Heart right ventricle (tissue), 16 donors: Measurements from ENCODE around the gene OR51G1. TPM values are rescaled to one million over a fixed set of nuclear protein-coding genes. Genes with fewer than 3 reads are reported as not detected.

ENCODE experiments used
- ATAC-seq, 8 donors: fragments of 200-7000 bp; cut with Tn5 transposase; one replicate each; pipeline ENCODE4 v1.9.1; 2020; ENCODE audit warnings: mild to moderate bottlenecking in 8 of 8, moderate library complexity in 8 of 8, moderate number of reproducible peaks in 1 of 8
- DNase-seq, 2 donors: peaks; one replicate each; pipeline ENCODE4 v3.0.0-alpha.2; 2020
- H3K27ac ChIP-seq, 10 donors: fragments of 200-600 bp; sonication (generic) in 2 of 10; one replicate each; pipeline versions ENCODE4 v1.5.0 to v1.8.0; 2020 to 2022; ENCODE audit warnings: mild to moderate bottlenecking in 3 of 10
- H3K27me3 ChIP-seq, 7 donors: fragments of 200-600 bp; one replicate each; pipeline ENCODE4 v1.8.0; 2021 to 2022; ENCODE audit warnings: mild to moderate bottlenecking in 2 of 7
- H3K36me3 ChIP-seq, 9 donors: fragments of 200-600 bp; sonication (generic) in 1 of 9; one replicate each; pipeline versions ENCODE4 v1.5.0 to v1.8.0; 2020 to 2022; ENCODE audit warnings: mild to moderate bottlenecking in 2 of 9
- H3K4me1 ChIP-seq, 9 donors: fragments of 200-600 bp; sonication (generic) in 1 of 9; one replicate each; pipeline versions ENCODE4 v1.5.0 to v1.8.0; 2020 to 2022; ENCODE audit warnings: mild to moderate bottlenecking in 4 of 9
- H3K4me3 ChIP-seq, 10 donors: fragments of 200-600 bp; sonication (generic) in 2 of 10; one replicate each; pipeline versions ENCODE4 v1.5.0 to v1.8.0; 2020 to 2022; ENCODE audit warnings: mild to moderate bottlenecking in 7 of 10, moderate library complexity in 2 of 10
- H3K9me3 ChIP-seq, 11 donors: fragments of 200-600 bp in 10 of 11; sonication (generic) in 2 of 11; one replicate each; pipeline versions ENCODE4 v1.5.0 to v1.8.0; 2013 to 2022; ENCODE audit warnings: mild to moderate bottlenecking in 2 of 11, control low read depth in 1 of 11, moderate library complexity in 1 of 11
- WGBS, 2 donors: extraction: QIAGEN DNeasy Blood & Tissue Kit; methylation state at CpG; one replicate each; pipeline ENCODE4 v1.1.7; 2013; ENCODE audit warnings: inconsistent platforms in 1 of 2; 5-methylcytosine and 5-hydroxymethylcytosine counted together
- intact Hi-C, 10 donors: fragments of 100-400 bp; cut with DNase I; formaldehyde crosslinking; loops; one replicate each; pipeline versions ENCODE4 v1.11.1 to v1.14.2; 2022
- polyA plus RNA-seq, 2 donors: library from polyadenylated mRNA; stranded (reverse); fragments of 200-250 nt; gene quantifications; one replicate each; pipeline ENCODE4 v1.2.3, GENCODE V29; 2013
- total RNA-seq, 10 donors: library from RNA; stranded (reverse); fragmentation: NEBNext Ultra II Directional in 3 of 10; extraction: Animal tissue kit (Norgen Biotek cat#: 25700) in 3 of 10; gene quantifications; one replicate each; pipeline versions ENCODE4 v1.2.1 to v1.2.4, GENCODE V29; 2021 to 2023
- TF ChIP-seq, protein P1 (sequence below), 9 donors: fragments of 200-600 bp; sonication (generic) in 2 of 9; IDR thresholded peaks; one replicate each; pipeline versions ENCODE4 v1.5.0 to v1.8.0; 2021 to 2022; ENCODE audit warnings: antibody characterized with exemption in 9 of 9, mild to moderate bottlenecking in 5 of 9, moderate library complexity in 1 of 9
- donor health status: Arrhythmogenic right ventricular cardiomyopathy.
- donor health status: ischemic (EF 13 %, LVEDD 7.1; RV severe dilation, severe dysfunction).
- donor health status: healthy with polysubstance abuse.
- donor health status: DM: no; HTN: yes; CAD: no.
- donor health status: DM: no; HTN: no; CAD: no.
- donor health status: ischemic (EF 25% LVEDD 6.9; RV normal size, moderate dysfunction).
- donor health status: ischemic (EF 25% LVEDD 5.7; RV mildly dilated, moderate dysfunction).
- donor health status: healthy.
- donor health status: DM: yes; HTN: yes; CAD: no.
- donor health status: Ischemic cardiomyopathy.
- donor health status: ischemic (EF 35%, LVEDD 5.7; RV mildly dilated, moderate dysfunction).
- donor health status: nonischemic (EF 11% LVEDD 7.7; RV severe dilation, severe dysfunction).
- donor health status: DM: yes; HTN: yes; CAD: no.
- donor health status: PGD.
- donor health status: ischemic (EF 29% LVEDD 5.4; RV normal size, mild dysfunction).
- donor health status: nonischemic (EF 23%, LVEDD 6.1; RV moderate dilation, normal function).

Gene OR51G1
- total and polyA plus RNA-seq, 12 donors: not detected

DNA sequence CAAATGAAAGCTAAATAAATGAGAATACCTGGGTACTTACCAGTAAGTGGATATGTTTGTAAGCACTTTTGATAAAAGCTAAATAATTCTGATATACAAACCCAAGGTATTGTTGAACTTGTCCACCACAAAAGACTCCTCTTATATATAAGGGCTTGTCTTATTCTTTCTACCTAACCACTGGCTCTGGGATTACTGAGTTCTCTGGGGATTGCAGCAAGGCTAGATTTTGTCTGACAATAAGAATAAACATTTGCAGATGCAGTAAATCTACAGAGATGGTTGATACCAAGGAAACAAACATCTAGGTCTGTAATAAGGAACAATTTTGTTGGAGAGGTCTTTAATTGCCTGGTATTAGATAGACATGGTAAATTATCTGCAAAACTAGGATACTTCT is 23.4 kb upstream of the OR51G1 start, which contains the start of gene OR51A4:
Gene OR51A4 (minus strand): TSS at position 101 of the 400 bp plus-strand sequence. CDS start 505 bp downstream, outside the sequence.
- TF ChIP-seq, protein P1, sequence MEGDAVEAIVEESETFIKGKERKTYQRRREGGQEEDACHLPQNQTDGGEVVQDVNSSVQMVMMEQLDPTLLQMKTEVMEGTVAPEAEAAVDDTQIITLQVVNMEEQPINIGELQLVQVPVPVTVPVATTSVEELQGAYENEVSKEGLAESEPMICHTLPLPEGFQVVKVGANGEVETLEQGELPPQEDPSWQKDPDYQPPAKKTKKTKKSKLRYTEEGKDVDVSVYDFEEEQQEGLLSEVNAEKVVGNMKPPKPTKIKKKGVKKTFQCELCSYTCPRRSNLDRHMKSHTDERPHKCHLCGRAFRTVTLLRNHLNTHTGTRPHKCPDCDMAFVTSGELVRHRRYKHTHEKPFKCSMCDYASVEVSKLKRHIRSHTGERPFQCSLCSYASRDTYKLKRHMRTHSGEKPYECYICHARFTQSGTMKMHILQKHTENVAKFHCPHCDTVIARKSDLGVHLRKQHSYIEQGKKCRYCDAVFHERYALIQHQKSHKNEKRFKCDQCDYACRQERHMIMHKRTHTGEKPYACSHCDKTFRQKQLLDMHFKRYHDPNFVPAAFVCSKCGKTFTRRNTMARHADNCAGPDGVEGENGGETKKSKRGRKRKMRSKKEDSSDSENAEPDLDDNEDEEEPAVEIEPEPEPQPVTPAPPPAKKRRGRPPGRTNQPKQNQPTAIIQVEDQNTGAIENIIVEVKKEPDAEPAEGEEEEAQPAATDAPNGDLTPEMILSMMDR (IDR thresholded peaks at IDR 0.05): no peak
- no peak within 1 kb of the TSS for H3K4me3 ChIP-seq
- no peaks in the 10 kb centered on the region for H3K36me3 ChIP-seq
- no peak for ATAC-seq
- no peaks in the 10 kb centered on the region for H3K9me3 ChIP-seq
- no peak within 1 kb of the TSS for H3K27ac ChIP-seq
- no peaks in the 10 kb centered on the region for H3K27me3 ChIP-seq
- intact Hi-C loops: no loop called here
- no peaks in the 10 kb centered on the region for H3K4me1 ChIP-seq
- no peak for DNase-seq

DNA sequence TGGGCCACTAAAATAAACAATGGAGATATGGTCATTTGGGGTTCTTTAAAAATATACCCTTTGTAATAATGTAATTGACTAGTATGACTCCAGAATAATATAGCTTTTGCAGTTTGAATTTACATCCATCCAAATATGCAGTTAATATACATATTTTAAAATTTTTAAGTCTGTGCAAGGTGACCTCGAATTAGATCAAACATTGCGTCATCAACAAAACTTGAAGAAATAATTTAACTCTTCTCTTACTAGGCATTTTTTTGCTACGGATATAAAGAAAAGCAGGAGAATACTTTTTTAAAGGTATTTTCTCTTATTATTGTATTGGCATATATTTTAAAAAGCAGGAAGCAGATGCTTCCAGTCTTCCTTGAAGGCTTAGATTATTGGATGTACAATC is 12.6 kb upstream of the OR51G1 start:
- peaks cover 0 to 3% (median 0%) of the 10 kb centered on the region in 7 donors for H3K27me3 ChIP-seq
- no peaks in the 10 kb centered on the region for H3K36me3 ChIP-seq
- no peak overlapping the region for H3K27ac ChIP-seq
- no peak overlapping the region for H3K4me3 ChIP-seq
- TF ChIP-seq, protein P1 (IDR thresholded peaks at IDR 0.05): no peak
- 78 to 83% methylated on average over 3 of the region's 3 CpGs for WGBS, 2 donors
- DNase-seq: no peak
- intact Hi-C loops: no loop called here
- H3K9me3 ChIP-seq: peaks cover 0 to 4% (median 0%) of the 10 kb centered on the region in 11 donors
- no peaks in the 10 kb centered on the region for H3K4me1 ChIP-seq
- ATAC-seq: no peak

DNA sequence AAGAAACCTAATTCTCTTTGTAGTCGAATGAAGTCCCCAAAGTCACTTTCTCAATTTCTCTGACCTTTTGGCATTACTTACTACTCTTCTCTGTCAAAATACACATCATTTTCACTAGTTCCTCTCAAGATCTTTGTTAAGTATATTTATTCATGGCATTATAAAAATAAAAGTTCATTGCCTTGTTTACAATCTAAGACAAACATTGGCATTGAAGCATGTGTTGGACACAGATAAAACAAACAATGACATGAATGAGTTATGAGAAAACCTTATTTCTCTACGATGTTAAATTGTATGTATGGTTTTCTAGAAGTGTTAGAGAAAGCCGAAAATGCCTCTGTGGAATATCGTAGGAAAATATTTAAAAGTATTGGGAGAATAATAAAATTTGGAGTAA is 8.6 kb upstream of the OR51G1 start:
- H3K9me3 ChIP-seq: peaks cover 0 to 4% (median 0%) of the 10 kb centered on the region in 11 donors
- H3K27me3 ChIP-seq: no peaks in the 10 kb centered on the region
- no peaks in the 10 kb centered on the region for H3K4me1 ChIP-seq
- TF ChIP-seq, protein P1 (IDR thresholded peaks at IDR 0.05): no peak
- 84 to 88% methylated on average over 4 of the region's 4 CpGs for WGBS, 2 donors
- H3K4me3 ChIP-seq: no peak overlapping the region
- DNase-seq (no peak), ATAC-seq (no peak)
- intact Hi-C loops: no loop called here
- no peak overlapping the region for H3K27ac ChIP-seq
- H3K36me3 ChIP-seq: no peaks in the 10 kb centered on the region

DNA sequence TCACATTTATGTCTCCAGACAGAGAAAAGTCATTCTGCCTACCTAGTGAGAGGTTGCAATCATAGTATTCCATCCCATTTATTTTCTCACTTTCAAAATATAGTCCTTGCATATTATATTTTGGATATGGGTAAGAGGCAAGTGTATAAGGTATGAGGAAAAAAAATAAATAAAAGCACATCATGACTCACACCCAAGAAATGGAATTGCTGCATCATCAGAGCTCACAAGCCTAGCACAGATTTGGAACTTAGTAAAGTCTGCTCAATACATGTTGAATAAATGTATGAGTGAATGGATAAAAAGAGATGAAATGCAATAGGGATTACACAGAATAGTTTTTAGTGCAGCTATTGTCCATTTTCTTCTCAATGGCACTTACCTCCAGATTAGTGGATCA is 2.5 kb upstream of the OR51G1 start:
- Histone ChIP-seq H3K4me1 (no peaks in the 10 kb centered on the region), H3K27me3 (no peaks in the 10 kb centered on the region), H3K4me3 (no peak overlapping the region), H3K27ac (no peak overlapping the region), H3K36me3 (no peaks in the 10 kb centered on the region), H3K9me3 (no peaks in the 10 kb centered on the region)
- ATAC-seq (no peak), DNase-seq (no peak)
- intact Hi-C loops: no loop called here
- TF ChIP-seq, protein P1 (IDR thresholded peaks at IDR 0.05): no peak
